Activated CD4-positive, alpha-beta T cell treated with anti-CD3 and anti-CD28 coated beads, Interleukin-2, amount 10 ng/mL, durations not matched to agents 7 days and 5 days (primary cell): ENCODE results near the gene NAB2. TPM values are rescaled to one million over a fixed set of nuclear protein-coding genes. Genes with fewer than 3 reads are reported as not detected.

Source experiments
- CTCF ChIA-PET: fragments of 350-600 bp; sonication (Branson Sonifier 250); formaldehyde crosslinking; loops from one replicate; lab custom pipeline; 2021; ENCODE audit warnings: antibody characterized with exemption; lab: Charles Lee
- POLR2A ChIA-PET: fragments of 350-600 bp; sonication (Branson Sonifier 250); formaldehyde crosslinking; loops from one replicate; lab custom pipeline; 2021; ENCODE audit warnings: antibody characterized with exemption; lab: Charles Lee
- DNase-seq: peaks from one replicate; pipeline ENCODE4 v3.0.0-alpha.2; 2020
- H3K27ac Mint-ChIP-seq: one replicate; pipeline ENCODE4 v1.8.0; 2021; ENCODE audit warnings: mild to moderate bottlenecking, moderate library complexity, mixed read lengths
- H3K27me3 Mint-ChIP-seq: one replicate; pipeline ENCODE4 v1.8.0; 2021; ENCODE audit warnings: mixed read lengths
- H3K36me3 Mint-ChIP-seq: one replicate; pipeline ENCODE4 v1.8.0; 2021; ENCODE audit warnings: low read depth, mixed read lengths
- H3K4me1 Mint-ChIP-seq: one replicate; pipeline ENCODE4 v1.8.0; 2021; ENCODE audit warnings: mixed read lengths
- H3K4me3 Mint-ChIP-seq: one replicate; pipeline ENCODE4 v1.8.0; 2021; ENCODE audit warnings: mild to moderate bottlenecking, moderate library complexity, mixed read lengths
- H3K9me3 Mint-ChIP-seq: one replicate; pipeline ENCODE4 v1.8.0; 2021; ENCODE audit warnings: mixed read lengths
- total RNA-seq, 2 experiments: library from RNA; stranded (reverse); gene quantifications; one replicate each; pipeline ENCODE4 v1.2.3, GENCODE V29; 2021

The NAB2 gene
- total RNA-seq, 2 experiments from 2014 or later: 5.5 to 6.8 TPM

GRCh38 chr12:57090490-57090889 is 1.6 kb downstream of the NAB2 start:
- ChIA-PET CTCF (interaction anchor here (0.7 to 6.7 kb wide), 8 partner anchors 9 to 152 kb away, joined by 3 to 90 read pairs (median 7); partner anchors contain the start of genes NEMP1, STAT6 and ZBTB39), POLR2A (no interaction called here)
- no peak overlapping the region for H3K27ac Mint-ChIP-seq
- peaks cover 66% of the 10 kb centered on the region for H3K4me1 Mint-ChIP-seq
- no peaks in the 10 kb centered on the region for H3K27me3 Mint-ChIP-seq
- peaks cover 4% of the 10 kb centered on the region for H3K36me3 Mint-ChIP-seq
- H3K9me3 Mint-ChIP-seq: no peaks in the 10 kb centered on the region
- H3K4me3 Mint-ChIP-seq: peak overlapping the region; percentile 48
- DNase-seq: no peak

GRCh38 chr12:57090924-57091637 is 2.2 kb downstream of the NAB2 start:
- peaks cover 62% of the 10 kb centered on the region for H3K4me1 Mint-ChIP-seq
- no peaks in the 10 kb centered on the region for H3K9me3 Mint-ChIP-seq
- peak overlapping the region; percentile 48 for H3K4me3 Mint-ChIP-seq
- no peak for DNase-seq
- ChIA-PET CTCF (interaction anchor here (0.7 to 6.7 kb wide), 10 partner anchors 8 to 152 kb away, joined by 3 to 90 read pairs (median 7); partner anchors contain the start of genes NEMP1, STAT6 and ZBTB39), POLR2A (interaction anchor here (1.4 kb wide), 1 partner anchor 18 kb away, joined by 6 read pairs; no protein-coding TSS in a partner anchor)
- no peaks in the 10 kb centered on the region for H3K27me3 Mint-ChIP-seq
- H3K36me3 Mint-ChIP-seq: peaks cover 8% of the 10 kb centered on the region
- H3K27ac Mint-ChIP-seq: peak overlapping the region; percentile 54

GRCh38 chr12:57091638-57092528 is 3.0 kb downstream of the NAB2 start:
- H3K36me3 Mint-ChIP-seq: peaks cover 16% of the 10 kb centered on the region
- peaks cover 60% of the 10 kb centered on the region for H3K4me1 Mint-ChIP-seq
- DNase-seq: no peak
- H3K27ac Mint-ChIP-seq: peak overlapping the region; percentile 54
- H3K9me3 Mint-ChIP-seq: no peaks in the 10 kb centered on the region
- no peak overlapping the region for H3K4me3 Mint-ChIP-seq
- ChIA-PET POLR2A (interaction anchor here (1.2 to 1.4 kb wide), 2 partner anchors 14 to 19 kb away, joined by 5 to 6 read pairs; no protein-coding TSS in a partner anchor), CTCF (interaction anchor here (0.8 to 6.7 kb wide), 16 partner anchors 10 to 345 kb away, joined by 3 to 90 read pairs (median 4); partner anchors contain the start of genes LRP1, NEMP1, STAT6 and ZBTB39)
- no peaks in the 10 kb centered on the region for H3K27me3 Mint-ChIP-seq

GRCh38 chr12:57092529-57092862 is 3.6 kb downstream of the NAB2 start:
- Mint-ChIP-seq H3K36me3 (peaks cover 20% of the 10 kb centered on the region), H3K9me3 (no peaks in the 10 kb centered on the region), H3K4me1 (peaks cover 62% of the 10 kb centered on the region), H3K4me3 (no peak overlapping the region), H3K27me3 (no peaks in the 10 kb centered on the region), H3K27ac (peak overlapping the region; percentile 58)
- CTCF ChIA-PET: interaction anchor here (0.8 to 6.7 kb wide), 15 partner anchors 10 to 345 kb away, joined by 3 to 90 read pairs (median 3); partner anchors contain the start of genes LRP1, NEMP1, STAT6 and ZBTB39
- DNase-seq: no peak
- POLR2A ChIA-PET: interaction anchor here (1.2 to 1.4 kb wide), 2 partner anchors 14 to 20 kb away, joined by 5 to 6 read pairs; no protein-coding TSS in a partner anchor

- peaks cover 60% of the 10 kb centered on the region for H3K4me1 Mint-ChIP-seq
- CTCF ChIA-PET: interaction anchor here (0.6 to 6.7 kb wide), 14 partner anchors 13 to 1318 kb away, joined by 3 to 90 read pairs (median 4); partner anchors contain the start of genes LRP1, NEMP1, STAT6 and ZBTB39
- no peak for DNase-seq
- no peaks in the 10 kb centered on the region for H3K9me3 Mint-ChIP-seq
- H3K4me3 Mint-ChIP-seq: no peak overlapping the region
- no peaks in the 10 kb centered on the region for H3K27me3 Mint-ChIP-seq
- peaks cover 21% of the 10 kb centered on the region for H3K36me3 Mint-ChIP-seq
- POLR2A ChIA-PET: interaction anchor here (1.2 kb wide), 1 partner anchor 13 kb away, joined by 5 read pairs; no protein-coding TSS in a partner anchor
- H3K27ac Mint-ChIP-seq: peak overlapping the region; percentile 58
These were observed 4.0 kb downstream of the NAB2 start for GRCh38 chr12:57092876-57093414.

- H3K36me3 Mint-ChIP-seq: peaks cover 25% of the 10 kb centered on the region
- peaks cover 56% of the 10 kb centered on the region for H3K4me1 Mint-ChIP-seq
These were observed 4.7 kb downstream of the NAB2 start for GRCh38 chr12:57093415-57094207.

GRCh38 chr12:57094208-57095160 is 5.6 kb downstream of the NAB2 start:
- H3K4me3 Mint-ChIP-seq: no peak overlapping the region
- H3K36me3 Mint-ChIP-seq: peaks cover 34% of the 10 kb centered on the region

More at GRCh38 chr12:57093415-57094207, 4.7 kb downstream of the NAB2 start:
- no peaks in the 10 kb centered on the region for H3K27me3 Mint-ChIP-seq
- ChIA-PET POLR2A (interaction anchor here (0.6 kb wide), 1 partner anchor 15 kb away, joined by 4 read pairs; the partner anchor contains the start of gene NEMP1), CTCF (interaction anchor here (0.6 to 6.7 kb wide), 14 partner anchors 14 to 1319 kb away, joined by 3 to 90 read pairs (median 4); partner anchors contain the start of genes NEMP1, STAT6 and ZBTB39)
- no peak overlapping the region for H3K4me3 Mint-ChIP-seq
- DNase-seq: peak; percentile 52
- no peaks in the 10 kb centered on the region for H3K9me3 Mint-ChIP-seq
- peak overlapping the region; percentile 89 for H3K27ac Mint-ChIP-seq

GRCh38 chr12:57095440-57095839 is 6.5 kb downstream of the NAB2 start:
- peaks cover 62% of the 10 kb centered on the region for H3K4me1 Mint-ChIP-seq
- peak overlapping the region; percentile 70 for H3K27ac Mint-ChIP-seq
- POLR2A ChIA-PET: no interaction called here
- peaks cover 43% of the 10 kb centered on the region for H3K36me3 Mint-ChIP-seq
- CTCF ChIA-PET: interaction anchor here (0.8 to 4.5 kb wide), 4 partner anchors 10 to 22 kb away, joined by 3 to 15 read pairs (median 5); partner anchors contain the start of gene NEMP1
- no peaks in the 10 kb centered on the region for H3K27me3 Mint-ChIP-seq
- no peaks in the 10 kb centered on the region for H3K9me3 Mint-ChIP-seq
- H3K4me3 Mint-ChIP-seq: no peak overlapping the region
- DNase-seq: no peak

More at GRCh38 chr12:57094208-57095160, 5.6 kb downstream of the NAB2 start:
- Mint-ChIP-seq H3K27me3 (no peaks in the 10 kb centered on the region), H3K27ac (peak overlapping the region; percentile 70), H3K9me3 (no peaks in the 10 kb centered on the region), H3K4me1 (peaks cover 60% of the 10 kb centered on the region)
- ChIA-PET CTCF (interaction anchor here (0.6 to 6.7 kb wide), 11 partner anchors 13 to 440 kb away, joined by 3 to 90 read pairs (median 4); partner anchors contain the start of genes NEMP1 and STAT6), POLR2A (interaction anchor here (0.6 kb wide), 1 partner anchor 16 kb away, joined by 4 read pairs; the partner anchor contains the start of gene NEMP1)
- no peak for DNase-seq

GRCh38 chr12:57096099-57096572 is 7.2 kb downstream of the NAB2 start:
- no peaks in the 10 kb centered on the region for H3K27me3 Mint-ChIP-seq
- H3K27ac Mint-ChIP-seq: peak overlapping the region; percentile 68
- H3K4me3 Mint-ChIP-seq: no peak overlapping the region
- peaks cover 43% of the 10 kb centered on the region for H3K36me3 Mint-ChIP-seq
- H3K4me1 Mint-ChIP-seq: peaks cover 60% of the 10 kb centered on the region
- no peaks in the 10 kb centered on the region for H3K9me3 Mint-ChIP-seq
- CTCF ChIA-PET: interaction anchor here (0.6 to 4.5 kb wide), 7 partner anchors 9 to 344 kb away, joined by 3 to 15 read pairs (median 3); partner anchors contain the start of genes NEMP1 and PRIM1
- POLR2A ChIA-PET: no interaction called here
- no peak for DNase-seq
